SK-N-SH (cell line): ENCODE measurements around the gene PIKFYVE. TPM values are rescaled to one million over a fixed set of nuclear protein-coding genes. Genes with fewer than 3 reads are reported as not detected.

ENCODE experiments used
- CTCF ChIA-PET: fragments of 300-600, 350-600 bp; formaldehyde crosslinking; extraction: SDS; loops from one replicate; lab custom pipeline; 2021; lab: Yijun Ruan, JAX
- POLR2A ChIA-PET: fragments of 350-600 bp; sonication (Branson Sonifier 250); formaldehyde crosslinking; extraction: SDS; loops from one replicate; lab custom pipeline; 2020; ENCODE audit warnings: antibody characterized with exemption, inconsistent platforms; lab: Yijun Ruan, JAX
- DNase-seq: peaks from one replicate; pipeline ENCODE4 v3.0.0; 2012
- H2AFZ ChIP-seq: fragments of 200-600 bp; sonication (generic); 2 replicates; pipeline ENCODE4 v1.8.1; 2016; ENCODE audit warnings: antibody characterized with exemption, mild to moderate bottlenecking, low read depth
- H3F3A ChIP-seq: fragments of 200-600 bp; sonication (generic); replicated peaks from 2 replicates; pipeline ENCODE3; 2016; ENCODE audit warnings: antibody characterized with exemption, mild to moderate bottlenecking; ENCODE audit not compliant: insufficient read depth
- H3K27ac ChIP-seq, 2 experiments: fragments of 200-500 bp in 1 of 2; fragments of 200-600 bp in 1 of 2; sonication (Bioruptor generic) in 1 of 2; sonication (generic), shearing (Covaris generic) in 1 of 2; 2 replicates each; pipeline versions ENCODE4 v1.5.1 to v1.6.1; 2014 to 2016; ENCODE audit warnings: low read depth in 2 of 2, inconsistent platforms in 1 of 2, low read length in 1 of 2, mild to moderate bottlenecking in 1 of 2, mixed read lengths in 1 of 2
- H3K27me3 ChIP-seq: fragments of 200-600 bp; sonication (generic), shearing (Covaris generic); 2 replicates; pipeline ENCODE4 v1.6.1; 2016; ENCODE audit warnings: mixed run types; ENCODE audit not compliant: insufficient read depth
- H3K36me3 ChIP-seq, 2 experiments: fragments of 200-500 bp in 1 of 2; fragments of 200-600 bp in 1 of 2; sonication (Bioruptor generic) in 1 of 2; sonication (generic) in 1 of 2; replicated peaks in 1 of 2; 2 replicates each; pipeline versions ENCODE3 to v1.5.1; 2014 to 2016; ENCODE audit warnings: low read length in 1 of 2, mild to moderate bottlenecking in 1 of 2; ENCODE audit not compliant: insufficient read depth in 2 of 2, control insufficient read depth in 1 of 2
- H3K4me1 ChIP-seq, 2 experiments: fragments of 200-500 bp in 1 of 2; fragments of 200-600 bp in 1 of 2; sonication (Bioruptor generic) in 1 of 2; sonication (generic), shearing (Covaris generic) in 1 of 2; 2 replicates each; pipeline versions ENCODE4 v1.5.1 to v1.6.1; 2014 to 2016; ENCODE audit warnings: low read depth in 1 of 2, low read length in 1 of 2, mixed run types in 1 of 2; ENCODE audit not compliant: insufficient read depth in 2 of 2, control insufficient read depth in 1 of 2
- H3K4me2 ChIP-seq: fragments of 200-600 bp; sonication (generic), shearing (Covaris generic); 2 replicates; pipeline ENCODE4 v1.6.1; 2017; ENCODE audit warnings: mixed run types
- H3K4me3 ChIP-seq, 2 experiments: fragments of 200-500 bp in 1 of 2; fragments of 200-600 bp in 1 of 2; sonication (Bioruptor generic) in 1 of 2; sonication (generic), shearing (Covaris generic) in 1 of 2; 2 replicates each; pipeline versions ENCODE4 v1.5.1 to v1.8.1; 2014 to 2016; ENCODE audit warnings: low read depth in 2 of 2, inconsistent platforms in 1 of 2, low read length in 1 of 2, mild to moderate bottlenecking in 1 of 2, mixed read lengths in 1 of 2, moderate library complexity in 1 of 2
- H3K79me2 ChIP-seq: fragments of 200-600 bp; sonication (generic); 2 replicates; pipeline ENCODE4 v1.8.1; 2017; ENCODE audit warnings: mild to moderate bottlenecking; ENCODE audit not compliant: insufficient read depth
- H3K9ac ChIP-seq: fragments of 200-600 bp; sonication (generic); 2 replicates; pipeline ENCODE4 v1.6.1; 2017; ENCODE audit warnings: mixed run types
- H3K9me2 ChIP-seq: fragments of 200-600 bp; sonication (generic); 2 replicates; pipeline ENCODE4 v1.6.1; 2017; ENCODE audit warnings: mixed run types
- H3K9me3 ChIP-seq: fragments of 200-600 bp; sonication (generic); 2 replicates; pipeline ENCODE4 v1.6.1; 2017; ENCODE audit warnings: mixed run types, mild to moderate bottlenecking, moderate library complexity
- H4K20me1 ChIP-seq: fragments of 200-600 bp; sonication (generic); 2 replicates; pipeline ENCODE4 v1.6.1; 2017; ENCODE audit warnings: mild to moderate bottlenecking, mixed run types; ENCODE audit not compliant: insufficient read depth
- CHD2 ChIP-seq: fragments of 150-350 bp; IDR thresholded peaks from 2 replicates; pipeline ENCODE4 v1.6.1; 2018; ENCODE audit warnings: low read length; ENCODE audit not compliant: partially characterized antibody
- FOSL2 ChIP-seq: IDR thresholded peaks from 2 replicates; pipeline ENCODE4 v1.4.0; 2012; ENCODE audit warnings: low read depth, mild to moderate bottlenecking, moderate library complexity, borderline replicate concordance
- GATA2 ChIP-seq: sonication (generic); formaldehyde crosslinking; IDR thresholded peaks from 2 replicates; pipeline ENCODE4 v1.5.0; 2020; ENCODE audit warnings: mild to moderate bottlenecking, missing genetic modification reagents
- MAX ChIP-seq: IDR thresholded peaks from 2 replicates; pipeline ENCODE4 v1.4.0; 2012; ENCODE audit warnings: low read depth
- NRF1 ChIP-seq: IDR thresholded peaks from 2 replicates; pipeline ENCODE4 v1.6.1; 2012; ENCODE audit warnings: low read depth, mild to moderate bottlenecking, low read length
- PBX3 ChIP-seq: IDR thresholded peaks from 2 replicates; pipeline ENCODE4; 2012
- RAD21 ChIP-seq: IDR thresholded peaks from 2 replicates; pipeline ENCODE4 v1.6.1; 2012; ENCODE audit warnings: mild to moderate bottlenecking, low read length
- RCOR1 ChIP-seq: fragments of 150-350 bp; IDR thresholded peaks from 2 replicates; pipeline ENCODE4 v1.6.1; 2017; ENCODE audit warnings: antibody characterized with exemption, low read length
- RXRA ChIP-seq: IDR thresholded peaks from 2 replicates; pipeline ENCODE4 v1.4.0; 2012; ENCODE audit warnings: low read depth, mild to moderate bottlenecking, borderline replicate concordance
- SIN3A ChIP-seq: IDR thresholded peaks from 2 replicates; pipeline ENCODE4 v1.6.1; 2012; ENCODE audit warnings: low read depth, mild to moderate bottlenecking, low read length, moderate library complexity, borderline replicate concordance
- SMC3 ChIP-seq: IDR thresholded peaks from 2 replicates; pipeline ENCODE4 v1.6.1; 2012; ENCODE audit warnings: low read depth, low read length, improper control_type of control experiment
- TCF12 ChIP-seq: IDR thresholded peaks from 2 replicates; pipeline ENCODE4 v1.4.0; 2012
- TEAD4 ChIP-seq: IDR thresholded peaks from 2 replicates; pipeline ENCODE4 v1.4.0; 2012; ENCODE audit warnings: mild to moderate bottlenecking, borderline replicate concordance; ENCODE audit not compliant: insufficient read depth
- USF1 ChIP-seq: IDR thresholded peaks from 2 replicates; pipeline ENCODE4 v1.4.0; 2012; ENCODE audit warnings: low read depth, borderline replicate concordance
- USF2 ChIP-seq: fragments of 150-350 bp; IDR thresholded peaks from 2 replicates; pipeline ENCODE4 v1.6.1; 2017; ENCODE audit warnings: antibody characterized with exemption, low read length, low read depth, borderline replicate concordance
- ZBTB33 ChIP-seq: IDR thresholded peaks from 2 replicates; pipeline ENCODE4 v1.4.0; 2012; ENCODE audit warnings: low read depth, borderline replicate concordance
- WGBS: methylation state at CpG from one replicate; pipeline ENCODE4 v1.1.6; 2017; ENCODE audit warnings: low lambda C conversion rate; 5-methylcytosine and 5-hydroxymethylcytosine counted together
- polyA plus RNA-seq, 3 experiments: library from polyadenylated mRNA; depleted of rRNA; stranded (reverse); fragments of >200 nt; gene quantifications; 2 replicates each; pipeline ENCODE4 v1.2.3, GENCODE V29; 2012

PIKFYVE gene
- polyA plus RNA-seq, 1 of the 3 experiments (the other 2 are of a cell fraction): 7.0 TPM

- H3F3A ChIP-seq: no peaks in the 10 kb centered on the region
- TF ChIP-seq USF1 (no peak), RXRA (no peak), RAD21 (no peak), RCOR1 (no peak), TEAD4 (no peak), SIN3A (no peak), FOSL2 (no peak), CHD2 (no peak), TCF12 (no peak), PBX3 (no peak), ZBTB33 (no peak), GATA2 (no peak), SMC3 (no peak), MAX (no peak), USF2 (no peak), NRF1 (no peak)
- no peaks in the 10 kb centered on the region for H3K4me1 ChIP-seq
- no peaks in the 10 kb centered on the region for H3K9me2 ChIP-seq
- CTCF ChIA-PET: interaction anchor here (0.9 to 1.2 kb wide), 3 partner anchors 11 to 219 kb away, joined by 3 to 6 read pairs (median 4); no protein-coding TSS in a partner anchor
- H3K9me3 ChIP-seq: no peaks in the 10 kb centered on the region
- H4K20me1 ChIP-seq: no peaks in the 10 kb centered on the region
- H2AFZ ChIP-seq: no peak overlapping the region
- no peak overlapping the region for H3K4me2 ChIP-seq
- H3K9ac ChIP-seq: no peak overlapping the region
- no peak overlapping the region for H3K27ac ChIP-seq
- no peak for DNase-seq
- H3K4me3 ChIP-seq: no peak overlapping the region
- peaks cover 34 to 40% of the 10 kb centered on the region in 2 experiments for H3K36me3 ChIP-seq
- H3K79me2 ChIP-seq: no peaks in the 10 kb centered on the region
- POLR2A ChIA-PET: no interaction called here
- H3K27me3 ChIP-seq: no peaks in the 10 kb centered on the region
- whole genome bisulfite sequencing: 91% methylated on average over 2 of the region's 2 CpGs
Measured at GRCh38 chr2:208320686-208321085, 54.6 kb downstream of the PIKFYVE start.
